HepG2 (cell line): ENCODE results near the gene LRP10. TPM values are rescaled to one million over a fixed set of nuclear protein-coding genes. Genes with fewer than 3 reads are reported as not detected.
"Not testable (repeated sequence)": the region's sequence is repeated elsewhere in the genome, so short reads cannot be mapped to it uniquely, and the experiment has no call there.

Source experiments
- ATAC-seq: fragments of 200-7000 bp; cut with Tn5 transposase; 3 replicates; pipeline ENCODE4 v1.9.1; 2020; ENCODE audit warnings: mild to moderate bottlenecking, moderate library complexity
- BruUV-seq: library from RNA; stranded (reverse); fragments of 400-500 nt; replicated peaks from 2 replicates; lab custom pipeline; 2021; lab: Mats Ljungman, UMichigan
- CTCF ChIA-PET: fragments of 300-600 bp; formaldehyde crosslinking; extraction: SDS; loops from one replicate; lab custom pipeline; 2021; ENCODE audit warnings: low total read pairs, inconsistent platforms, low intra/inter-chr PET ratio; lab: Yijun Ruan, JAX
- POLR2A ChIA-PET: fragments of 350-600 bp; sonication (Branson Sonifier 250); formaldehyde crosslinking; loops from one replicate; lab custom pipeline; 2020; ENCODE audit warnings: antibody characterized with exemption, inconsistent platforms; lab: Yijun Ruan, JAX
- DNase-seq: peaks from one replicate; pipeline ENCODE4 v3.0.0-alpha.2; 2015; ENCODE audit warnings: low spot score
- FAIRE-seq: peaks from 3 replicates; lab custom pipeline; 2011; peaks lifted over from hg19 to GRCh38; lab: Jason Lieb, UNC
- H2AFZ ChIP-seq: one replicate; pipeline ENCODE4 v1.6.1; 2011; ENCODE audit warnings: low read length, inconsistent platforms
- H3K27ac ChIP-seq: fragments of 300-600 bp; 3 replicates; pipeline ENCODE4 v1.8.0; 2011; ENCODE audit warnings: mixed run types, mild to moderate bottlenecking, mixed read lengths, low read length, inconsistent platforms; ENCODE audit not compliant: insufficient read depth; ENCODE audit errors: extremely low read length
- H3K27me3 ChIP-seq, 2 experiments: fragments of 200-600 bp in 1 of 2; 2 replicates in 1 of 2; 3 replicates in 1 of 2; pipeline versions ENCODE4 v1.6.0 to v1.8.0; 2011; ENCODE audit warnings: low read length in 2 of 2, mild to moderate bottlenecking in 2 of 2, moderate library complexity in 2 of 2, inconsistent platforms in 1 of 2; ENCODE audit not compliant: insufficient read depth in 2 of 2, control insufficient read depth in 1 of 2
- H3K36me3 ChIP-seq, 2 experiments: fragments of 200-600 bp in 1 of 2; replicated peaks in 1 of 2; 2 replicates in 1 of 2; 3 replicates in 1 of 2; pipeline versions ENCODE4 v1.5.1 to v1.8.0; 2011; ENCODE audit warnings: low read length in 2 of 2, inconsistent platforms in 1 of 2; ENCODE audit not compliant: insufficient read depth in 2 of 2, control insufficient read depth in 1 of 2
- H3K4me1 ChIP-seq: 2 replicates; pipeline ENCODE4 v1.5.1; 2012; ENCODE audit warnings: low read length, inconsistent platforms; ENCODE audit not compliant: insufficient read depth
- H3K4me2 ChIP-seq: 2 replicates; pipeline ENCODE4 v1.6.0; 2011; ENCODE audit warnings: low read depth, low read length, inconsistent platforms
- H3K4me3 ChIP-seq, 3 experiments: fragments of 200-600 bp in 1 of 3; sonication (generic), shearing (Covaris generic) in 1 of 3; replicated peaks in 1 of 3; 2 replicates each; pipeline ENCODE4 v1.5.1; 2011 to 2016; ENCODE audit warnings: low read length in 3 of 3, inconsistent platforms in 2 of 3, low read depth in 2 of 3, mild to moderate bottlenecking in 2 of 3, control low read depth in 1 of 3, mixed read lengths in 1 of 3; ENCODE audit not compliant: insufficient read depth in 1 of 3
- H3K79me2 ChIP-seq: one replicate; pipeline ENCODE4 v1.6.1; 2011; ENCODE audit warnings: low read length, inconsistent platforms; ENCODE audit not compliant: insufficient read depth
- H3K9ac ChIP-seq: 2 replicates; pipeline ENCODE4 v1.6.0; 2011; ENCODE audit warnings: mild to moderate bottlenecking, low read depth, low read length, inconsistent platforms; ENCODE audit not compliant: insufficient read depth
- H3K9me3 ChIP-seq: 2 replicates; pipeline ENCODE4 v1.5.1; 2012; ENCODE audit warnings: mild to moderate bottlenecking, low read length
- H4K20me1 ChIP-seq: 2 replicates; pipeline ENCODE4 v1.6.0; 2011; ENCODE audit warnings: inconsistent platforms, mild to moderate bottlenecking, low read length, moderate library complexity; ENCODE audit not compliant: insufficient read depth
- AHR ChIP-seq: IDR thresholded peaks from 2 replicates; pipeline ENCODE4 v1.6.1; 2018; ENCODE audit warnings: missing genetic modification reagents, missing compliant biosample characterization
- CENPBD1 ChIP-seq: sonication (generic); formaldehyde crosslinking; IDR thresholded peaks from 2 replicates; pipeline ENCODE4 v1.8.0; 2022; ENCODE audit warnings: missing genetic modification reagents, low read depth, mild to moderate bottlenecking, borderline replicate concordance
- HDAC1 ChIP-seq: sonication (generic); formaldehyde crosslinking; IDR thresholded peaks from 2 replicates; pipeline ENCODE4 v1.5.1; 2020; ENCODE audit warnings: mild to moderate bottlenecking, missing genetic modification reagents
- HNF4A ChIP-seq: sonication (generic); formaldehyde crosslinking; IDR thresholded peaks from 2 replicates; pipeline ENCODE4 v1.4.0; 2020; ENCODE audit warnings: missing genetic modification reagents
- KDM5A ChIP-seq: fragments of 200-600 bp; sonication (generic); IDR thresholded peaks from 2 replicates; pipeline ENCODE4 v1.7.0; 2018; ENCODE audit warnings: antibody characterized with exemption, mild to moderate bottlenecking, low read length, borderline replicate concordance
- LBX2 ChIP-seq: sonication (generic); formaldehyde crosslinking; IDR thresholded peaks from 2 replicates; pipeline ENCODE4 v1.5.0; 2020; ENCODE audit warnings: missing genetic modification reagents, mild to moderate bottlenecking, borderline replicate concordance
- MEIS2 ChIP-seq: sonication (generic); formaldehyde crosslinking; IDR thresholded peaks from 2 replicates; pipeline ENCODE4 v1.9.0; 2021; ENCODE audit warnings: mild to moderate bottlenecking, missing genetic modification reagents
- NR2C2 ChIP-seq: sonication (generic); formaldehyde crosslinking; IDR thresholded peaks from 2 replicates; pipeline ENCODE4 v1.4.0; 2020; ENCODE audit warnings: missing genetic modification reagents, mild to moderate bottlenecking, moderate library complexity, borderline replicate concordance
- PHF21A ChIP-seq: sonication (generic); formaldehyde crosslinking; IDR thresholded peaks from 2 replicates; pipeline ENCODE4 v1.5.0; 2020; ENCODE audit warnings: mild to moderate bottlenecking, missing genetic modification reagents
- ZNF75D ChIP-seq: sonication (generic); formaldehyde crosslinking; IDR thresholded peaks from 2 replicates; pipeline ENCODE4 v1.8.1; 2023; ENCODE audit warnings: missing genetic modification reagents, mild to moderate bottlenecking, borderline replicate concordance
- ZSCAN30 ChIP-seq: sonication (generic); formaldehyde crosslinking; IDR thresholded peaks from 2 replicates; pipeline ENCODE4 v1.5.0; 2020; ENCODE audit warnings: mild to moderate bottlenecking, missing genetic modification reagents
- WGBS: methylation state at CpG from one replicate; pipeline ENCODE4 v1.1.6; 2017; ENCODE audit warnings: low lambda C conversion rate; 5-methylcytosine and 5-hydroxymethylcytosine counted together
- in situ Hi-C: cut with HindIII; loops from 2 replicates; pipeline ENCODE4 v1.10.0; 2017; ENCODE audit warnings: low pct_unique_long_range_greater_than_20kb; ENCODE audit not compliant: extremely low pct_ligation_motif_present
- intact Hi-C: fragments of 100-400 bp; cut with micrococcal nuclease; formaldehyde crosslinking; loops from one replicate; pipeline ENCODE4 v1.10.0; 2022; ENCODE audit not compliant: unreplicated experiment
- polyA plus RNA-seq, 8 experiments: library from polyadenylated mRNA; depleted of rRNA in 3 of 8; stranded (reverse) in 7 of 8; unstranded in 1 of 8; fragments of >200 nt; fragmentation: Illumina TruSeq in 4 of 8; extraction: Trizol in 4 of 8; gene quantifications; 2 replicates each; pipeline versions ENCODE4 v1.2.1 to v1.2.3, GENCODE V29; 2011 to 2016; ENCODE audit warnings: low read depth in 4 of 8, missing spikeins in 1 of 8, mixed read lengths in 1 of 8; ENCODE audit not compliant: insufficient read depth in 1 of 8
- total RNA-seq, 5 experiments: library from RNA; depleted of rRNA; stranded (reverse); fragments of >200 nt; fragmentation: Illumina TruSeq; extraction: Trizol; gene quantifications; 2 replicates each; pipeline ENCODE4 v1.2.3, GENCODE V29; 2016; ENCODE audit warnings: low read depth in 1 of 5

The LRP10 gene
- total and polyA plus RNA-seq, 2 of the 13 experiments (the other 11 are each of a cell fraction or from before 2014, with no cell fraction given): 16.9 to 45.2 TPM

- TF ChIP-seq KDM5A (peak; percentile 37; the same call in 1 of the 2 replicates), CENPBD1 (no peak; the same call in 1 of the 2 replicates), MEIS2 (CRISPR knock-in tag) (0 out of 2 replicates have a peak, but pooled peaks have one; percentile 33), AHR (peak; percentile 48; the same call in 1 of the 2 replicates), LBX2 (CRISPR knock-in tag) (no peak), HNF4A (CRISPR knock-in tag) (peak; percentile 67)
Observed at GRCh38 chr14:22852940-22853767, 18.4 kb upstream of the LRP10 start (continued).

GRCh38 chr14:22854296-22854695 lies 17.2 kb upstream of the LRP10 start:
- not testable (repeated sequence) for H2AFZ ChIP-seq, H3K27ac ChIP-seq, H4K20me1 ChIP-seq, H3K9me3 ChIP-seq, BruUV-seq, H3K79me2 ChIP-seq, H3K4me3 ChIP-seq, FAIRE-seq, H3K4me2 ChIP-seq, H3K36me3 ChIP-seq, H3K9ac ChIP-seq, DNase-seq, ATAC-seq
- intact Hi-C loops: loop anchor here (5.0 kb wide), 1 partner anchor 467 kb away; no protein-coding TSS in a partner anchor
- ChIA-PET POLR2A (interaction anchor here (0.7 to 2.5 kb wide), 9 partner anchors 17 to 265 kb away, joined by 3 to 11 read pairs (median 5); partner anchors contain the start of genes ABHD4, DAD1, LRP10 and MRPL52), CTCF (interaction anchor here (1.0 to 4.3 kb wide), 11 partner anchors 11 to 467 kb away, joined by 3 to 200 read pairs (median 10); partner anchors contain the start of genes MMP14 and SLC7A7)
- peaks cover 35% of the 10 kb centered on the region for H3K4me1 ChIP-seq
- TF ChIP-seq ZSCAN30 (CRISPR knock-in tag) (0 out of 2 replicates have a peak, but pooled peaks have one; percentile 45), ZNF75D (CRISPR knock-in tag) (0 out of 2 replicates have a peak, but pooled peaks have one; percentile 48), PHF21A (CRISPR knock-in tag) (0 out of 2 replicates have a peak, but pooled peaks have one; percentile 2), HDAC1 (0 out of 2 replicates have a peak, but pooled peaks have one; percentile 29), NR2C2 (CRISPR knock-in tag) (0 out of 2 replicates have a peak, but pooled peaks have one; percentile 5)
- in situ Hi-C loops: loop anchor here (10.0 kb wide), 1 partner anchor 79 kb away; no protein-coding TSS in a partner anchor
- peaks cover 7 to 20% of the 10 kb centered on the region in 2 experiments; a peak in 4 of 5 replicates for H3K27me3 ChIP-seq
- 71% methylated on average over 11 of the region's 11 CpGs for WGBS
